ENCODE data around the gene ZNF423. TPM values are rescaled to one million over a fixed set of nuclear protein-coding genes. Genes with fewer than 3 reads are reported as not detected.

Gene ZNF423
- total and polyA plus RNA-seq, 4 donors: 1.1 to 14.8 (median 3.3) TPM

DNA sequence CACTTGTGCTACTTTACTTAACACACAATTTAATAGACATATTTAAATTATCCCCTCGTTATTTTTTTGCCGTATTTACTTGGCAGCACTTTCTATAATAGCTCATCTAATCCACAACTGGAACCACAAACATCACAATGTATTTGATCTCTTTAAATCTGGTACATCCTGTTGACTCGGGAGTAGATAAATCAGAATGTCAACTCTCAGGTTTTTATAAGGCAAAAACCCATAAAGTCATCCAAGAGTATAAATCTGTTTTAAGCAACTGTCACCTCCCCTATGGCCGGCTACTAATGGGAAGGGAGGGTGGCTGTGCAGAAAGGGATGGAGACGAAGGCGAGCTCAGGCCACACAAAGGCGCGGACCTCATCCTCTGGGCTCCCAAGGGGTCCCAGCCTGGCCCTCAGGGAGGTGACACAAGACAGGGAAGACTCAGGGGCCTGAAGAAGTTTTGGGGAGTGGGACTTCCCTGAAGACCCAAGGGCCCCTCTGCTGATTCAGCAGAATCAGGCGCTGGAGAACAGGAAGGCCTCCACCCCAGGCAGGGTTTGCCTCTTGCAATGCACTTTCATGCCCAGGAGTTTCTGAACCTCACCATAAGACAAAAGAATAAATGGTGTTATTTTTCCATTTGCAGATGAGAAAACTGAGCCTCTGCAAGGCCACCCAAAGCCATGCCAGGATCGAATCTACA lies 122.5 kb downstream of the ZNF423 start:
- peaks cover 0 to 8% (median 2%) of the 10 kb centered on the region in 4 donors for H3K9me3 ChIP-seq (ENCODE audit: control insufficient read depth in 4 of 4, insufficient read depth in 3 of 4, low read length in 3 of 4)

GRCh38 chr16:49731911-49732310 lies 124.0 kb downstream of the ZNF423 start:
- Histone ChIP-seq H3K9ac (ENCODE audit: insufficient read depth in 1 of 2, low read length in 2 of 2) (no peak overlapping the region), H3K4me1 (ENCODE audit: control insufficient read depth in 5 of 5, insufficient read depth in 5 of 5, low read length in 5 of 5) (peaks cover 0 to 38% (median 14%) of the 10 kb centered on the region in 5 donors), H3K27ac (ENCODE audit: low read depth in 1 of 2, low read length in 1 of 2) (no peak overlapping the region), H3K9me3 (ENCODE audit: control insufficient read depth in 4 of 4, insufficient read depth in 3 of 4, low read length in 3 of 4) (peaks cover 0 to 8% (median 2%) of the 10 kb centered on the region in 4 donors), H3K4me3 (no peak overlapping the region), H3K27me3 (ENCODE audit: control insufficient read depth in 3 of 3, insufficient read depth in 3 of 3, low read length in 2 of 3) (no peaks in the 10 kb centered on the region), H3K36me3 (ENCODE audit: control insufficient read depth in 4 of 4, insufficient read depth in 4 of 4, low read length in 4 of 4) (peaks cover 0 to 14% (median 3%) of the 10 kb centered on the region in 4 donors)
- 93 to 94% methylated on average over 3 of the region's 3 CpGs for WGBS, 2 donors
- no peak for DNase-seq
- TF ChIP-seq, protein P1, sequence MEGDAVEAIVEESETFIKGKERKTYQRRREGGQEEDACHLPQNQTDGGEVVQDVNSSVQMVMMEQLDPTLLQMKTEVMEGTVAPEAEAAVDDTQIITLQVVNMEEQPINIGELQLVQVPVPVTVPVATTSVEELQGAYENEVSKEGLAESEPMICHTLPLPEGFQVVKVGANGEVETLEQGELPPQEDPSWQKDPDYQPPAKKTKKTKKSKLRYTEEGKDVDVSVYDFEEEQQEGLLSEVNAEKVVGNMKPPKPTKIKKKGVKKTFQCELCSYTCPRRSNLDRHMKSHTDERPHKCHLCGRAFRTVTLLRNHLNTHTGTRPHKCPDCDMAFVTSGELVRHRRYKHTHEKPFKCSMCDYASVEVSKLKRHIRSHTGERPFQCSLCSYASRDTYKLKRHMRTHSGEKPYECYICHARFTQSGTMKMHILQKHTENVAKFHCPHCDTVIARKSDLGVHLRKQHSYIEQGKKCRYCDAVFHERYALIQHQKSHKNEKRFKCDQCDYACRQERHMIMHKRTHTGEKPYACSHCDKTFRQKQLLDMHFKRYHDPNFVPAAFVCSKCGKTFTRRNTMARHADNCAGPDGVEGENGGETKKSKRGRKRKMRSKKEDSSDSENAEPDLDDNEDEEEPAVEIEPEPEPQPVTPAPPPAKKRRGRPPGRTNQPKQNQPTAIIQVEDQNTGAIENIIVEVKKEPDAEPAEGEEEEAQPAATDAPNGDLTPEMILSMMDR (IDR thresholded peaks at IDR 0.05; ENCODE audit: control extremely low read depth, extremely low read depth): no peak
- ATAC-seq (ENCODE audit: insufficient read depth, low FRiP score): no peak

More for the DNA sequence above, 122.5 kb downstream of the ZNF423 start:
- H3K4me3 ChIP-seq: no peak overlapping the region
- peaks cover 0 to 11% (median 3%) of the 10 kb centered on the region in 4 donors for H3K36me3 ChIP-seq (ENCODE audit: control insufficient read depth in 4 of 4, insufficient read depth in 4 of 4, low read length in 4 of 4)
- H3K27ac ChIP-seq (ENCODE audit: low read depth in 1 of 2, low read length in 1 of 2): no peak overlapping the region
- ATAC-seq (ENCODE audit: insufficient read depth, low FRiP score): no peak
- WGBS, 2 donors: 74 to 79% methylated on average over 10 of the region's 10 CpGs
- peak in 2 of 3 donors; percentile 92 for DNase-seq
- no peak overlapping the region for H3K9ac ChIP-seq (ENCODE audit: insufficient read depth in 1 of 2, low read length in 2 of 2)
- H3K4me1 ChIP-seq (ENCODE audit: control insufficient read depth in 5 of 5, insufficient read depth in 5 of 5, low read length in 5 of 5): peaks cover 0 to 48% (median 14%) of the 10 kb centered on the region in 5 donors
- TF ChIP-seq, protein P1 (IDR thresholded peaks at IDR 0.05; ENCODE audit: control extremely low read depth, extremely low read depth): no peak
- H3K27me3 ChIP-seq (ENCODE audit: control insufficient read depth in 3 of 3, insufficient read depth in 3 of 3, low read length in 2 of 3): no peaks in the 10 kb centered on the region

GRCh38 chr16:49730772-49731171 lies 125.1 kb downstream of the ZNF423 start:
- Histone ChIP-seq H3K27me3 (ENCODE audit: control insufficient read depth in 3 of 3, insufficient read depth in 3 of 3, low read length in 2 of 3) (no peaks in the 10 kb centered on the region), H3K9me3 (ENCODE audit: control insufficient read depth in 4 of 4, insufficient read depth in 3 of 4, low read length in 3 of 4) (peaks cover 0 to 8% (median 2%) of the 10 kb centered on the region in 4 donors), H3K4me1 (ENCODE audit: control insufficient read depth in 5 of 5, insufficient read depth in 5 of 5, low read length in 5 of 5) (peaks cover 0 to 38% (median 14%) of the 10 kb centered on the region in 5 donors), H3K27ac (ENCODE audit: low read depth in 1 of 2, low read length in 1 of 2) (no peak overlapping the region), H3K4me3 (no peak overlapping the region), H3K36me3 (ENCODE audit: control insufficient read depth in 4 of 4, insufficient read depth in 4 of 4, low read length in 4 of 4) (peaks cover 0 to 14% (median 3%) of the 10 kb centered on the region in 4 donors), H3K9ac (ENCODE audit: insufficient read depth in 1 of 2, low read length in 2 of 2) (no peak overlapping the region)
- TF ChIP-seq, protein P1 (IDR thresholded peaks at IDR 0.05; ENCODE audit: control extremely low read depth, extremely low read depth): no peak
- ATAC-seq (ENCODE audit: insufficient read depth, low FRiP score) (no peak), DNase-seq (peak in 2 of 3 donors; percentile 59 to 72)
- WGBS, 2 donors: 82 to 89% methylated on average over 12 of the region's 12 CpGs

Data from lung (tissue), 12 donors.